Thoracic aorta (tissue), 2 donors: ENCODE data around the gene B4GALNT3. TPM values are rescaled to one million over a fixed set of nuclear protein-coding genes. Genes with fewer than 3 reads are reported as not detected.

Experiments used
- ATAC-seq: fragments of 150-250 bp; one replicate; pipeline ENCODE4 v1.8.0; 2017; ENCODE audit warnings: low read depth; ENCODE audit not compliant: insufficient number of reproducible peaks, low FRiP score
- DNase-seq: peaks from one replicate; pipeline ENCODE4 v3.0.0-alpha.2; 2020; ENCODE audit warnings: low spot score
- H3K27ac ChIP-seq, 2 donors: fragments of 200-600 bp; sonication (generic); 1 replicate in 1 of 2; 2 replicates in 1 of 2; pipeline ENCODE4 v1.5.1; 2016; ENCODE audit warnings: mild to moderate bottlenecking in 2 of 2, moderate library complexity in 2 of 2
- H3K27me3 ChIP-seq: fragments of 200-600 bp; sonication (generic); replicated peaks from 2 replicates; pipeline ENCODE4 v1.6.0; 2016; ENCODE audit warnings: mild to moderate bottlenecking; ENCODE audit not compliant: insufficient read depth
- H3K36me3 ChIP-seq: fragments of 200-600 bp; sonication (generic); one replicate; pipeline ENCODE4 v1.5.1; 2016
- H3K4me1 ChIP-seq, 2 donors: fragments of 200-600 bp; sonication (generic); 1 replicate in 1 of 2; 2 replicates in 1 of 2; pipeline versions ENCODE4 v1.5.1 to v1.6.0; 2016; ENCODE audit warnings: low read depth in 2 of 2, mild to moderate bottlenecking in 1 of 2; ENCODE audit not compliant: control insufficient read depth in 1 of 2
- H3K4me3 ChIP-seq: fragments of 200-600 bp; sonication (generic); 2 replicates; pipeline ENCODE4 v1.5.1; 2016; ENCODE audit warnings: mild to moderate bottlenecking
- H3K9me3 ChIP-seq: fragments of 200-600 bp; sonication (generic); 2 replicates; pipeline ENCODE4 v1.5.1; 2016
- total RNA-seq, 2 donors: library from RNA; depleted of rRNA; stranded (reverse); fragments of >200 nt; gene quantifications; one replicate each; pipeline versions ENCODE4 v1.1.0 to v1.2.3, GENCODE V29; 2016
- TF ChIP-seq, protein P1 (sequence below): fragments of 200-600 bp; sonication (generic); IDR thresholded peaks from one replicate; pipeline ENCODE4 v1.5.1; 2019; ENCODE audit warnings: antibody characterized with exemption

B4GALNT3 gene
- total RNA-seq, 2 donors from 2014 or later, result 16.8 to 22.3 TPM

DNA sequence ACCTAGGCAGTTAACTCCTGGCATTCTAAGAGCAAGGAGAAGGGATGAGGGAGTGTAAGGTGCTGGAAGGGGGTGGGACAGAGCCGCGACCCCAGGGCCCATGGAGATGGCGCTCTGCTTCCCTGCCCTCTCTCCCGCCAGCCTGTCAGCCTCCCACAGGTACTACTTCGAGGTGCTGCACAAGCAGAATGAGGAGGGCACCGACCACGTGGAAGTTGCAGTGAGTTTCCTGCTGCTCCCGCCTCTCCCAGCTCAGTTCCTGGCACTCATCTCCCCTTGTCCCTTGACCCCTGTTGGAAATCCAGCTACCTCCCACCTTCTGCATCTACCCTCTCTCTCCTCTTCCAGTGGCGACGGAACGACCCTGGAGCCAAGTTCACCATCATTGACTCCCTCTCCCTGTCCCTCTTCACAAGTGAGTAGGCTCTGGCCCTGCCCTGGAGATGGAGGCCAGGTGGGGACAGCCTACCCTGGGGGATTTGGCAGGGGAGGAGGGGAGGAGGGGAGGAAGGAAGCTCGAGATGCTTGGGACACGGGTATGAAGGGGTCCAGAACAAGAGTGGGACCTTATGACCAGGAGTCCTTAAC, 88.2 kb downstream of the B4GALNT3 start:
- Histone ChIP-seq H3K36me3 (peaks cover 11% of the 10 kb centered on the region), H3K4me3 (no peak overlapping the region), H3K4me1 (peaks cover 0 to 45% of the 10 kb centered on the region in 2 donors), H3K27me3 (no peaks in the 10 kb centered on the region), H3K9me3 (no peaks in the 10 kb centered on the region), H3K27ac (no peak overlapping the region)
- ATAC-seq (no peak), DNase-seq (no peak)
- TF ChIP-seq, protein P1, sequence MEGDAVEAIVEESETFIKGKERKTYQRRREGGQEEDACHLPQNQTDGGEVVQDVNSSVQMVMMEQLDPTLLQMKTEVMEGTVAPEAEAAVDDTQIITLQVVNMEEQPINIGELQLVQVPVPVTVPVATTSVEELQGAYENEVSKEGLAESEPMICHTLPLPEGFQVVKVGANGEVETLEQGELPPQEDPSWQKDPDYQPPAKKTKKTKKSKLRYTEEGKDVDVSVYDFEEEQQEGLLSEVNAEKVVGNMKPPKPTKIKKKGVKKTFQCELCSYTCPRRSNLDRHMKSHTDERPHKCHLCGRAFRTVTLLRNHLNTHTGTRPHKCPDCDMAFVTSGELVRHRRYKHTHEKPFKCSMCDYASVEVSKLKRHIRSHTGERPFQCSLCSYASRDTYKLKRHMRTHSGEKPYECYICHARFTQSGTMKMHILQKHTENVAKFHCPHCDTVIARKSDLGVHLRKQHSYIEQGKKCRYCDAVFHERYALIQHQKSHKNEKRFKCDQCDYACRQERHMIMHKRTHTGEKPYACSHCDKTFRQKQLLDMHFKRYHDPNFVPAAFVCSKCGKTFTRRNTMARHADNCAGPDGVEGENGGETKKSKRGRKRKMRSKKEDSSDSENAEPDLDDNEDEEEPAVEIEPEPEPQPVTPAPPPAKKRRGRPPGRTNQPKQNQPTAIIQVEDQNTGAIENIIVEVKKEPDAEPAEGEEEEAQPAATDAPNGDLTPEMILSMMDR, result no peak

DNA sequence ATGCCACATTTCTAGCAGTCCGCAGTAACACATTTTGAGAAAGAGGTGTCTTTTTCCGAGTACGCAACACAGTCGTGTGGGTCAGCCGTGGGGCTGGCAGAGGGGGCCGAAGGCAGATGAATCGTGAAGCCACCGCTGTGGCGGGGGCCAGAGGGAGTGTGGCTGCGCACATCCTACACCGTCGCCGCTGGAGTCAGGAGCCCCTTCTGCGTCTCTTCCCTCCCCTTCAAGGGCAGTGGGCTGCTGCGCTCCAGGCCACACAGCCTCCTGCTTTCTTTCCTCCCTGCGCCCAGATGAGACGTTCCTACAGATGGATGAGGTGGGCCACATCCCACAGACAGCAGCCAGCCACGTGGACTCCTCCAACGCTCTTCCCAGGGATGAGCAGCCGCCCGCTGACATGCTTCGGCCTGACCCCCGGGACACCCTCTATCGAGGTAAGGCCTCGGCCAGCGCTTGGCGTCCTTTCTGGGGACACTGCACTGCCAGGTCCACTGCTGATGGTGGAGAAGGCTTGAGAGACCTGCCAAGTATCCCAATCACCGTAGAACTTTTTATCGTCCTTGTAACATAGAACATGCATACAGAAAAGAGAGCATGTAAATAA, 89.8 kb downstream of the B4GALNT3 start:
- Histone ChIP-seq H3K27ac (no peak overlapping the region), H3K36me3 (peaks cover 11% of the 10 kb centered on the region), H3K27me3 (no peaks in the 10 kb centered on the region), H3K9me3 (no peaks in the 10 kb centered on the region), H3K4me1 (peaks cover 0 to 52% of the 10 kb centered on the region in 2 donors), H3K4me3 (no peak overlapping the region)
- no peak for DNase-seq
- TF ChIP-seq, protein P1, result no peak
- ATAC-seq, result no peak

DNA sequence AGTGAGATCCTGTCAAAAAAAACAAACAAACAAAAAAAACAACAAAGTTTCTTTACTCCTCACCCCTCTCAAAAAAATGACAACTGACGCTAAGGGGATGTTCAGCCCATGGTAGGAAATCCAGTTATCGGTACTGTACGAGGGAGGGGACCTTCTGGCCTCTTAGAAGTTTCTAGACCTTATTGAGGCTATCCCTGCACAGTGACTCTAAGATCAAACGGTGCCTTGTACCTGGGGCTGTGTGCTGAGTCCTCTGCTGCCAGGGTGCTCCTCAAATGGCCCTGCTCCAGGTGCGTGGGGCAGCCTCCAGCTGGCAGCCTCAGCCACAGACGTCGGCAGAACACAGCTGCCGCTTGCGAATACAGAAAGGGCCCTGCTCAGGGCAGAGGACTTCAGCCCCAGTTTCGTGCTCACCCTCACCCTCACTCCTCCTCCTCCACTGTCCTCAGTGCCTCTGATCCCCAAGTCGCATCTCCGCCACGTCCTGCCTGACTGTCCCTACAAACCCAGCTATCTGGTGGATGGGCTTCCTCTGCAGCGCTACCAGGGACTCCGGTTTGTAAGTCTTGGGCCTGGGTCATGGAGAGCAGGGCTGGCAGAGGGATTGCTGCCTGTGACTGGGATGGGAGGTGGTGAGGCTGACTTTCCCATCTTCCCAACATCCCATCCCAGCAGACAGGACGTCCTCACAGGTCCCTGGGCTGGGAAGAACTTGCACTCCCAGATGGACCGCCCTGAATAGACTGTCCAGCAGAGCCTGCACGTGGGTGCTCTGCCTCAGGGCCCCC, 90.9 kb downstream of the B4GALNT3 start:
- no peak overlapping the region for H3K4me3 ChIP-seq
- H3K9me3 ChIP-seq, result no peaks in the 10 kb centered on the region
- TF ChIP-seq, protein P1, result no peak
- DNase-seq (no peak), ATAC-seq (no peak)
- H3K36me3 ChIP-seq, result peaks cover 11% of the 10 kb centered on the region
- peaks cover 0 to 52% of the 10 kb centered on the region in 2 donors for H3K4me1 ChIP-seq
- no peaks in the 10 kb centered on the region for H3K27me3 ChIP-seq
- H3K27ac ChIP-seq, result no peak overlapping the region

DNA sequence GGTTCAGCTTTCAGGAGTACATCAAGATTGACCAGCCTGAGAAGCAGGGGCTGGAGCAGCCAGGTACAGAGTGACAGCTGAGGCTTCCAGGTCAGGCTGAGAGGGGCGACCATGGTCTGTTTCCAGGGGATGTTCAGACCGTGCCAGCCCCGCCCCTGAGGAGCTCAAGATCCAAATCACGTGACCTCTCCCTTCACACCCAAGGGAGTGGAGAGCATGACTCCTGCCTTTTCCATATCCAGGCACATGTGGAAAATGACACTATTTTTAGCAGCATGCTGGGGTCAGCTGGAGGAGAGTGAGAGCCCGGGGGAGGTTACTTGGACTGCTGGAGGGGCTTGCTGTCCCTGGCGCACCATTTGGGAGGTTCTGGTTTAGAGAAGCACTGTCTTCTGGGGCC, 92.7 kb downstream of the B4GALNT3 start:
- H3K27me3 ChIP-seq, result no peaks in the 10 kb centered on the region
- no peak overlapping the region for H3K4me3 ChIP-seq
- H3K36me3 ChIP-seq, result peaks cover 15% of the 10 kb centered on the region
- ATAC-seq, result no peak
- TF ChIP-seq, protein P1, result no peak
- no peak for DNase-seq
- peaks cover 0 to 45% of the 10 kb centered on the region in 2 donors for H3K4me1 ChIP-seq
- H3K27ac ChIP-seq, result no peak overlapping the region
- no peaks in the 10 kb centered on the region for H3K9me3 ChIP-seq

DNA sequence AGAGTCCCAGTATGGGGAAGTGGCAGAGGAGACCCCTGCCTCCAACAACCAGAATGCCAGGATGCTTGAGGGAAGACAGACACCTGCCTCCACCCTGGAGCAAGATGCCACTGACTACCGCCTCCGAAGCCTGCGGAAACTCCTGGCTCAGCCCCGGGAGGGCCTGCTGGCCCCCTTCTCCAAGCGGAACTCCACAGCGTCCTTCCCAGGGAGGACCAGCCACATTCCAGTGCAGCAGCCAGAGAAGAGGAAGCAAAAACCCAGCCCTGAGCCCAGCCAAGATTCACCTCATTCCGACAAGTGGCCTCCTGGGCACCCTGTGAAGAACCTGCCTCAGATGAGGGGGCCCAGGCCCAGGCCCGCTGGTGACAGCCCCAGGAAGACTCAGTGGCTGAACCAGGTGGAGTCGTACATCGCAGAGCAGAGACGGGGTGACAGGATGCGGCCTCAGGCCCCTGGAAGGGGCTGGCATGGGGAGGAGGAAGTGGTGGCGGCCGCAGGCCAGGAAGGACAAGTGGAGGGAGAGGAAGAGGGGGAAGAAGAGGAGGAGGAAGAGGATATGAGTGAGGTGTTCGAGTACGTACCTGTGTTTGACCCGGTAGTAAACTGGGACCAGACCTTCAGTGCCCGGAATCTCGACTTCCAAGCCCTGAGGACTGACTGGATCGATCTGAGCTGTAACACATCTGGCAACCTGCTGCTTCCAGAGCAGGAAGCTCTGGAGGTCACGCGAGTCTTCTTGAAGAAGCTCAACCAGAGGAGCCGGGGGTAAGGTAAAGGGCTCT, 93.7 kb downstream of the B4GALNT3 start:
- H3K9me3 ChIP-seq, result no peaks in the 10 kb centered on the region
- H3K27ac ChIP-seq, result no peak overlapping the region
- no peak for DNase-seq
- no peak for ATAC-seq
- H3K36me3 ChIP-seq, result peaks cover 15% of the 10 kb centered on the region
- H3K4me1 ChIP-seq, result peaks cover 0 to 45% of the 10 kb centered on the region in 2 donors
- no peak overlapping the region for H3K4me3 ChIP-seq
- H3K27me3 ChIP-seq, result no peaks in the 10 kb centered on the region
- TF ChIP-seq, protein P1, result no peak
